Left cardiac atrium (tissue), 4 donors: ENCODE data around the gene LTB. TPM values are rescaled to one million over a fixed set of nuclear protein-coding genes. Genes with fewer than 3 reads are reported as not detected.

Source experiments
- ATAC-seq, 2 donors: fragments of 200-7000 bp; cut with Tn5 transposase; one replicate each; pipeline ENCODE4 v1.9.1; 2020; ENCODE audit warnings: mild to moderate bottlenecking in 2 of 2, moderate library complexity in 2 of 2
- DNase-seq: peaks from one replicate; pipeline ENCODE4 v3.0.0-alpha.2; 2020
- intact Hi-C, 2 donors: fragments of 100-400 bp; cut with DNase I; formaldehyde crosslinking; loops; one replicate each; pipeline versions ENCODE4 v1.14.1 to v1.15.1; 2022 to 2023
- total RNA-seq, 2 donors: library from RNA; stranded (reverse); fragmentation: NEBNext Ultra II Directional; extraction: Animal tissue kit (Norgen Biotek cat#: 25700); gene quantifications; one replicate each; pipeline ENCODE4 v1.2.1, GENCODE V29; 2021
- donor health status: DM: no; HTN: yes; CAD: no.
- donor health status: DM: no; HTN: yes; CAD: no; lungs with severe emphysema.
- donor health status: DM: yes; HTN: yes; CAD: no.
- donor health status: Dilated cardiomyopathy.

LTB gene
- total RNA-seq, 2 donors from 2014 or later = 0.84 to 1.4 TPM

GRCh38 chr6:31578184-31579118 lies 3.8 kb downstream of the LTB start:
- intact Hi-C loops = no loop called here
- DNase-seq (no peak), ATAC-seq (no peak)

DNA sequence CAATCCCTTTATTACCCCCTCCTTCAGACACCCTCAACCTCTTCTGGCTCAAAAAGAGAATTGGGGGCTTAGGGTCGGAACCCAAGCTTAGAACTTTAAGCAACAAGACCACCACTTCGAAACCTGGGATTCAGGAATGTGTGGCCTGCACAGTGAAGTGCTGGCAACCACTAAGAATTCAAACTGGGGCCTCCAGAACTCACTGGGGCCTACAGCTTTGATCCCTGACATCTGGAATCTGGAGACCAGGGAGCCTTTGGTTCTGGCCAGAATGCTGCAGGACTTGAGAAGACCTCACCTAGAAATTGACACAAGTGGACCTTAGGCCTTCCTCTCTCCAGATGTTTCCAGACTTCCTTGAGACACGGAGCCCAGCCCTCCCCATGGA lies 4.7 kb downstream of the LTB start:
- intact Hi-C loops = no loop called here
- ATAC-seq (no peak), DNase-seq (no peak)

- intact Hi-C loops = no loop called here
- DNase-seq (no peak), ATAC-seq (no peak)
Measured at GRCh38 chr6:31576897-31577578, 5.2 kb downstream of the LTB start.

- DNase-seq (no peak), ATAC-seq (no peak)
- intact Hi-C loops = no loop called here
Measured at GRCh38 chr6:31575952-31576685, 6.1 kb downstream of the LTB start.

DNA sequence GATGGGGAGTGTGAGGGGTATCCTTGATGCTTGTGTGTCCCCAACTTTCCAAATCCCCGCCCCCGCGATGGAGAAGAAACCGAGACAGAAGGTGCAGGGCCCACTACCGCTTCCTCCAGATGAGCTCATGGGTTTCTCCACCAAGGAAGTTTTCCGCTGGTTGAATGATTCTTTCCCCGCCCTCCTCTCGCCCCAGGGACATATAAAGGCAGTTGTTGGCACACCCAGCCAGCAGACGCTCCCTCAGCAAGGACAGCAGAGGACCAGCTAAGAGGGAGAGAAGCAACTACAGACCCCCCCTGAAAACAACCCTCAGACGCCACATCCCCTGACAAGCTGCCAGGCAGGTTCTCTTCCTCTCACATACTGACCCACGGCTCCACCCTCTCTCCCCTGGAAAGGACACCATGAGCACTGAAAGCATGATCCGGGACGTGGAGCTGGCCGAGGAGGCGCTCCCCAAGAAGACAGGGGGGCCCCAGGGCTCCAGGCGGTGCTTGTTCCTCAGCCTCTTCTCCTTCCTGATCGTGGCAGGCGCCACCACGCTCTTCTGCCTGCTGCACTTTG lies 6.8 kb downstream of the LTB start, which contains the start of gene TNF:
Gene TNF (plus strand): TSS at position 231 of the 567 bp plus-strand sequence. CDS start 177 bp downstream, at position 408.
- intact Hi-C loops = no loop called here
- ATAC-seq (peak; percentile 47 to 59), DNase-seq (peak; percentile 45)

GRCh38 chr6:31574106-31575061 lies 7.8 kb downstream of the LTB start:
- intact Hi-C loops = no loop called here
- ATAC-seq (no peak), DNase-seq (no peak)

DNA sequence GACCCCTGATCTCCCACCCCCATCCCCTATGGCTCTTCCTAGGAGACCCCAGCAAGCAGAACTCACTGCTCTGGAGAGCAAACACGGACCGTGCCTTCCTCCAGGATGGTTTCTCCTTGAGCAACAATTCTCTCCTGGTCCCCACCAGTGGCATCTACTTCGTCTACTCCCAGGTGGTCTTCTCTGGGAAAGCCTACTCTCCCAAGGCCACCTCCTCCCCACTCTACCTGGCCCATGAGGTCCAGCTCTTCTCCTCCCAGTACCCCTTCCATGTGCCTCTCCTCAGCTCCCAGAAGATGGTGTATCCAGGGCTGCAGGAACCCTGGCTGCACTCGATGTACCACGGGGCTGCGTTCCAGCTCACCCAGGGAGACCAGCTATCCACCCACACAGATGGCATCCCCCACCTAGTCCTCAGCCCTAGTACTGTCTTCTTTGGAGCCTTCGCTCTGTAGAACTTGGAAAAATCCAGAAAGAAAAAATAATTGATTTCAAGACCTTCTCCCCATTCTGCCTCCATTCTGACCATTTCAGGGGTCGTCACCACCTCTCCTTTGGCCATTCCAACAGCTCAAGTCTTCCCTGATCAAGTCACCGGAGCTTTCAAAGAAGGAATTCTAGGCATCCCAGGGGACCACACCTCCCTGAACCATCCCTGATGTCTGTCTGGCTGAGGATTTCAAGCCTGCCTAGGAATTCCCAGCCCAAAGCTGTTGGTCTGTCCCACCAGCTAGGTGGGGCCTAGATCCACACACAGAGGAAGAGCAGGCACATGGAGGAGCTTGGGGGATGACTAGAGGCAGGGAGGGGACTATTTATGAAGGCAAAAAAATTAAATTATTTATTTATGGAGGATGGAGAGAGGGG lies 8.8 kb downstream of the LTB start:
- DNase-seq (no peak), ATAC-seq (no peak)
- intact Hi-C loops = no loop called here

GRCh38 chr6:31572041-31572911 lies 9.9 kb downstream of the LTB start, which contains the start of gene LTA:
LTA (plus strand) TSS chr6:31572289; CDS start chr6:31572743, 454 bp downstream.
- no peak for DNase-seq
- peak in 1 of 2 donors; percentile 23 for ATAC-seq
- intact Hi-C loops = no loop called here

- intact Hi-C loops = no loop called here
- ATAC-seq = no peak
Measured at GRCh38 chr6:31569861-31570536, 12.2 kb downstream of the LTB start.

DNA sequence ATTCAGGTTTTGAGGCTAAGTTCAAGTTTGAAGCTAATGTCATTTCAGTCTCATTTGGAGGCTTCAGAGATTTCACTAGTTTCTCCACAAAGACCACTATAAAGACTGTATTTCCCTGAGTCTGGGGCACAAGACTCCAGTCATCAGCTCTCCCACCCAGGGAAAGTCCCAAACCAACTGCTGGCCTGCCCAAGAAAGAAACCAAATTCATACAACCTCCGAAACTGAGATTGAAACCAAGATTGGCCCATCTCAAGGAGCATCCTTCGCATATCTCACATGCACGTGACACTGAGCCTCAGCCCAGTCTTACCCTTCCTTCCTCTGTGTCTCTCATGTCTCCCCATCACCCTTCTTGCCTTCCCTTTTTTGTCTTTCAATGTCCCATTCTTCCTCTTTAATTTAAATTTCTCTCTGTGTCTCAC lies 13.7 kb downstream of the LTB start:
- no peak for DNase-seq
- intact Hi-C loops = no loop called here
- ATAC-seq = peak; percentile 43 to 61

More at GRCh38 chr6:31569861-31570536, 12.2 kb downstream of the LTB start:
- no peak for DNase-seq

GRCh38 chr6:31567531-31568370 lies 14.5 kb downstream of the LTB start:
- DNase-seq (no peak), ATAC-seq (no peak)
- intact Hi-C loops = no loop called here

- ATAC-seq = no peak
- intact Hi-C loops = no loop called here
Measured at GRCh38 chr6:31560697-31561058, 21.5 kb downstream of the LTB start.

DNA sequence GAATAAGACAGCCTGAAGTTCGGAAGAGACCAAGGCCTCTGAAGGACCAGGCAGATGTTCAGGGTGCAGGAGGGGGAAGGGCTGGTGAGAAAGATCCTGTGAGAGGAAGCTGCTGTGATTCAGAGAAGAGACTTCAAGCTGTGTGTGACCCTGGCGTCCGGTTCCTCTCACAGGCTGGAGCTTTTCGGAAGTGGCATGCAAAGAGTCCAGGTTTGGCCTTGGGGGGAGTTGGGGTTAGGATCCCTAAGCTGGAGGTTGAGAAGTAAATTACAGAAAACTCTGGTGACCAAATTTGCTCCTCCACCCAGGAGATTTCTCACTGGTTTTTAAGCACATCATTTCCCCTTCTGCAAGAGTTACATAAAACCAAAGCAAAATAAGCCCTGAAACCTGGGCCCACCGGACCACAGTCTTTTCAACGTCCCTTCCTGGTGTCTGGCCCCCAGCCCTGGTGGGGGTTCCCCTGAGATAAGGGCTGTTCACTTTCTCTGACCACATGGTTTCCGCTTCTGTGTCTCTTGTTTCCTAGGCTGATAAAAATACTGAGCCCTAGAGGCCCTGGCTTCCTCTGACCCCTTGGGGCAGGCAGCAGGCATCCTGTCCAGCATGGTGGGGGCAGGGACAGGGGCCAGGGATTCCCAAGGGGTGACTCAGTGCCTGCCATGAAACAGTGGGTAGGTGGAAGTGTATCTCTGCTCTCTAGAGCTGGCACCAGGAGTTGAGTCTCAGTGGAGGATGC lies 22.1 kb downstream of the LTB start:
- intact Hi-C loops = no loop called here
- DNase-seq (peak; percentile 82), ATAC-seq (peak; percentile 82 to 88)

More at GRCh38 chr6:31560697-31561058, 21.5 kb downstream of the LTB start:
- DNase-seq = no peak

DNA sequence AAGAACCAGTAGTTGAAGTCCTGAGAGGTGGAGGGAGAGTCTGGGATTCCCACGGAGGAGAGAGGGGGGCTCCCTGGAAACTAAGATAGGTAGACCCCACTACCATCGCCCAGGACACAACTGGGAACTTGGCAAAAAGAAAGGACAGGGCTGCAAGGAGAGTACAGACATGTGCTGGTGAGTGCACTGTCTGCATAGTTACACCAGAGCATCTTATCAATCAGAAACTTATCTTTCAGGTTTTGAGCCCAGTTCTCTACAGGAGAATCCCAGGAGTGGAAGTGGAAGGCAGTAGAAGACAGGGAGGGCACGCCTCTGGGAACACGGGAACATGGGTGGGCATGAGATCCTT lies 22.6 kb downstream of the LTB start:
- intact Hi-C loops = no loop called here
- DNase-seq = no peak
- ATAC-seq = no peak
